ENCODE measurements around the gene BBX.

The BBX gene

GRCh38 chr3:107523539-107524325 lies 970 bp downstream of the BBX start:
- no peak for TF ChIP-seq ZBTB7A (IDR thresholded peaks at IDR 0.05; ENCODE audit: low read depth)

DNA sequence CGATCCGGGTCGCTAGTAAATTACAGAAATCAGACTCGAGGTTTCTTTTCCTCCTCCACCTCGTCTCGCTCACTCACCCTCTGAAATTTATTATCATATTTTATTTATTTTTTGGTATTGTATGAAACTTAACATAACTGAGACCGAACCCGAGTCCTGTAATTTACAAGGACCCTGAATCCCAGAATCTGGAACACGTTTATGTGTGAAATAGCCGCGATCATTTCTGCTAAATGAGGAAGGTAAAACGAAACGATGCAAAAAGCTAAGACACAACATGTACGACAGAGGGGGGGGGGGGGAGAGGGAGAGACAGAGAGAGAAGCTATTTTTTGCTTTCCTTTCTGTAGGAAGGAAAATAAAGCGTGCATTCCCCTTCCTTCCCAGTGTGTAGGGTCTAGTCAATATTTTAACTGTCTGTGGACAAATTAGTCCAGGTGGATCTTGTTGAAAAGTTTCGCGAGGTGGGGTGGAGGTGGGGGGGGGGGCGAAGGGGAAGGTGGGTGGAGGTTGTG lies 1.6 kb downstream of the BBX start:
- no peak for TF ChIP-seq MAX (IDR thresholded peaks at IDR 0.05)

- TF ChIP-seq CEBPB (IDR thresholded peaks at IDR 0.05), result no peak
- TF ChIP-seq, protein P1, sequence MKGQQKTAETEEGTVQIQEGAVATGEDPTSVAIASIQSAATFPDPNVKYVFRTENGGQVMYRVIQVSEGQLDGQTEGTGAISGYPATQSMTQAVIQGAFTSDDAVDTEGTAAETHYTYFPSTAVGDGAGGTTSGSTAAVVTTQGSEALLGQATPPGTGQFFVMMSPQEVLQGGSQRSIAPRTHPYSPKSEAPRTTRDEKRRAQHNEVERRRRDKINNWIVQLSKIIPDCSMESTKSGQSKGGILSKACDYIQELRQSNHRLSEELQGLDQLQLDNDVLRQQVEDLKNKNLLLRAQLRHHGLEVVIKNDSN (IDR thresholded peaks at IDR 0.05), result no peak
- TF ChIP-seq, protein P2, sequence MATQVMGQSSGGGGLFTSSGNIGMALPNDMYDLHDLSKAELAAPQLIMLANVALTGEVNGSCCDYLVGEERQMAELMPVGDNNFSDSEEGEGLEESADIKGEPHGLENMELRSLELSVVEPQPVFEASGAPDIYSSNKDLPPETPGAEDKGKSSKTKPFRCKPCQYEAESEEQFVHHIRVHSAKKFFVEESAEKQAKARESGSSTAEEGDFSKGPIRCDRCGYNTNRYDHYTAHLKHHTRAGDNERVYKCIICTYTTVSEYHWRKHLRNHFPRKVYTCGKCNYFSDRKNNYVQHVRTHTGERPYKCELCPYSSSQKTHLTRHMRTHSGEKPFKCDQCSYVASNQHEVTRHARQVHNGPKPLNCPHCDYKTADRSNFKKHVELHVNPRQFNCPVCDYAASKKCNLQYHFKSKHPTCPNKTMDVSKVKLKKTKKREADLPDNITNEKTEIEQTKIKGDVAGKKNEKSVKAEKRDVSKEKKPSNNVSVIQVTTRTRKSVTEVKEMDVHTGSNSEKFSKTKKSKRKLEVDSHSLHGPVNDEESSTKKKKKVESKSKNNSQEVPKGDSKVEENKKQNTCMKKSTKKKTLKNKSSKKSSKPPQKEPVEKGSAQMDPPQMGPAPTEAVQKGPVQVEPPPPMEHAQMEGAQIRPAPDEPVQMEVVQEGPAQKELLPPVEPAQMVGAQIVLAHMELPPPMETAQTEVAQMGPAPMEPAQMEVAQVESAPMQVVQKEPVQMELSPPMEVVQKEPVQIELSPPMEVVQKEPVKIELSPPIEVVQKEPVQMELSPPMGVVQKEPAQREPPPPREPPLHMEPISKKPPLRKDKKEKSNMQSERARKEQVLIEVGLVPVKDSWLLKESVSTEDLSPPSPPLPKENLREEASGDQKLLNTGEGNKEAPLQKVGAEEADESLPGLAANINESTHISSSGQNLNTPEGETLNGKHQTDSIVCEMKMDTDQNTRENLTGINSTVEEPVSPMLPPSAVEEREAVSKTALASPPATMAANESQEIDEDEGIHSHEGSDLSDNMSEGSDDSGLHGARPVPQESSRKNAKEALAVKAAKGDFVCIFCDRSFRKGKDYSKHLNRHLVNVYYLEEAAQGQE (IDR thresholded peaks at IDR 0.05; ENCODE audit: low read depth), result no peak
- no peak for TF ChIP-seq EP300 (IDR thresholded peaks at IDR 0.05; ENCODE audit: borderline replicate concordance)
- TF ChIP-seq ZBTB7A (IDR thresholded peaks at IDR 0.05; ENCODE audit: low read depth), result peak; percentile 79
- TF ChIP-seq FOXM1 (IDR thresholded peaks at IDR 0.05; ENCODE audit: borderline replicate concordance, low read depth), result no peak
- no peak for TF ChIP-seq NFIC (IDR thresholded peaks at IDR 0.05)
- TF ChIP-seq YY1 (IDR thresholded peaks at IDR 0.05; ENCODE audit: low read depth), result peak; percentile 58; the same call in 1 of the 2 replicates
- no peak; the same call in 1 of the 2 replicates for TF ChIP-seq MAX (IDR thresholded peaks at IDR 0.05)
- TF ChIP-seq TCF12 (IDR thresholded peaks at IDR 0.05; ENCODE audit: low read depth), result no peak
- no peak for TF ChIP-seq EGR1 (IDR thresholded peaks at IDR 0.05)
- no peak for TF ChIP-seq CREB1 (IDR thresholded peaks at IDR 0.05; ENCODE audit: low read depth)
- peak; percentile 43 for TF ChIP-seq TAF1 (IDR thresholded peaks at IDR 0.05; ENCODE audit: low read depth)
- TF ChIP-seq TEAD4 (IDR thresholded peaks at IDR 0.05), result no peak
- TF ChIP-seq RAD21 (IDR thresholded peaks at IDR 0.05; ENCODE audit: low read depth), result no peak
Observed at GRCh38 chr3:107524841-107525643, 2.3 kb downstream of the BBX start.

DNA sequence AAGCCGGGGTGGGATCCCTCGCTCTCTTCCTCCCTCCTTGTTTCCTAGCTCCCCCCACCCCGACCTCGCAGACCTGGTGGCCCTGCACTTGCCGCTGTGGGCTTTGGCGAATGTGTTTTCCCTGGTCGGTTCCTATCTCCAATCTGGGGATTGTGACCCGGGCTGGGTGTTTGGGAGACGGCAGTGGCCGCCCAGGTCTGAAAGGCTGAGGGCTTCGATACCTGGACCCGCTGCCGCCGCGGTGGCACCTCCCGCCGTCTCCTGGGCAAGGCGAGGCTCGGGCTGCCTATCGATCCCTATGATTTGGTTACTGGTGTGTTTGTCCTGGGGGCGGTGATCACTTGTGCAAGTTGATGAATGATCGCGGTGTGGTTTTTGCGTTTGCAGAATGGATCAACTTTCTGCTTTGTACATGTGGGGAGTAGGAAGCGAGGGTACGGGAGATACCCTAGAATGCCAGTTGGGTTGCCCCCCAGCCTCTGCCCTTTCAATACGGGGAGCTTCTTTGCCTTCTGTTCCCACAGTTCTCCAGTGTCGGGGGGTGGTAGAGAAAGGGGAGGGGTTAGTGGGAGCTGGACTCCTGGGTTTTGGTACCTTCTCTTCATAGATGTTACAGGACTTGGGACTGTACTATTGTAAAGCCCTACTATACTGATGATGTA lies 3.0 kb downstream of the BBX start:
- TF ChIP-seq, protein P2 (IDR thresholded peaks at IDR 0.05; ENCODE audit: low read depth), result no peak
- TF ChIP-seq MAX (IDR thresholded peaks at IDR 0.05) (no peak), EGR1 (IDR thresholded peaks at IDR 0.05) (no peak)

DNA sequence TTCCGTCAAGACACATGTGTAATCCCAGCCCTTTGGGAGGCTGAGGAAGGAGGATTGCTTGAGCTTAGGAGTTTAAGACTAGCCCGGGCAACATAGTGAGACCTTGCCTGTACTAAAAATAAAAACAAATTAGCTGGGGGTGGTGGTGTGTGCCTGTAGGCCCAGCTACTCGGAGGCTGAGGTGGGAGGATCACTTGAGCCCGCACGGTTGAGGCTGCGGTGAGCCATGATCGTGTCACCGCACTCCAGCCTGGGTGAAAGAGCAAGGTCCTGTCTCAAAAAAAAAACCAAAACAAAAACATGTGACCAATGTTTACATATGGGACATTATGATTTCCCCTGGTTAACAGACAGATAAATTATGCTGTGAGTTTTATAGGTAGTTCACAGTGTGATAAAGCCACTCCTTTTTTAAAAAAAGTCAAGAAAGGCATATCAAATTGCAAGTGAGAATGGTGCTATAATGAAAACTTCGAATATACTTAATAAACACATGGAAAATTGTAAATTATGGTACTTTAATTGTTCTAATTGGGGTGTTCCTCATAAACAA lies 9.2 kb downstream of the BBX start:
- TF ChIP-seq, protein P1 (IDR thresholded peaks at IDR 0.05), result no peak
- TF ChIP-seq TEAD4 (IDR thresholded peaks at IDR 0.05) (no peak), YY1 (IDR thresholded peaks at IDR 0.05; ENCODE audit: low read depth) (no peak), NFIC (IDR thresholded peaks at IDR 0.05) (no peak), TCF12 (IDR thresholded peaks at IDR 0.05; ENCODE audit: low read depth) (no peak), RAD21 (IDR thresholded peaks at IDR 0.05; ENCODE audit: low read depth) (no peak), CEBPB (IDR thresholded peaks at IDR 0.05) (no peak), ZBTB7A (IDR thresholded peaks at IDR 0.05; ENCODE audit: low read depth) (no peak), EGR1 (IDR thresholded peaks at IDR 0.05) (no peak), FOXM1 (IDR thresholded peaks at IDR 0.05; ENCODE audit: borderline replicate concordance, low read depth) (no peak), MAX (IDR thresholded peaks at IDR 0.05) (no peak), CREB1 (IDR thresholded peaks at IDR 0.05; ENCODE audit: low read depth) (no peak), EP300 (IDR thresholded peaks at IDR 0.05; ENCODE audit: borderline replicate concordance) (no peak), TAF1 (IDR thresholded peaks at IDR 0.05; ENCODE audit: low read depth) (no peak)
- TF ChIP-seq, protein P2 (IDR thresholded peaks at IDR 0.05; ENCODE audit: low read depth), result no peak
